GM18519 (cell line): ENCODE measurements around the gene CCDC51.
"Not testable (repeated sequence)": the region's sequence is repeated elsewhere in the genome, so short reads cannot be mapped to it uniquely, and the experiment has no call there.

Source experiments
- ATAC-seq: cut with Tn5 transposase; IDR thresholded peaks from one replicate; pipeline ENCODE4 v1.9.1; 2021; ENCODE audit warnings: mild to moderate bottlenecking, moderate library complexity; ENCODE audit not compliant: unreplicated experiment, low FRiP score

The CCDC51 gene

GRCh38 chr3:48409291-48410201, 30.4 kb downstream of the CCDC51 start:
- ATAC-seq = no peak

GRCh38 chr3:48408823-48409281, 31.1 kb downstream of the CCDC51 start:
- no peak for ATAC-seq

DNA sequence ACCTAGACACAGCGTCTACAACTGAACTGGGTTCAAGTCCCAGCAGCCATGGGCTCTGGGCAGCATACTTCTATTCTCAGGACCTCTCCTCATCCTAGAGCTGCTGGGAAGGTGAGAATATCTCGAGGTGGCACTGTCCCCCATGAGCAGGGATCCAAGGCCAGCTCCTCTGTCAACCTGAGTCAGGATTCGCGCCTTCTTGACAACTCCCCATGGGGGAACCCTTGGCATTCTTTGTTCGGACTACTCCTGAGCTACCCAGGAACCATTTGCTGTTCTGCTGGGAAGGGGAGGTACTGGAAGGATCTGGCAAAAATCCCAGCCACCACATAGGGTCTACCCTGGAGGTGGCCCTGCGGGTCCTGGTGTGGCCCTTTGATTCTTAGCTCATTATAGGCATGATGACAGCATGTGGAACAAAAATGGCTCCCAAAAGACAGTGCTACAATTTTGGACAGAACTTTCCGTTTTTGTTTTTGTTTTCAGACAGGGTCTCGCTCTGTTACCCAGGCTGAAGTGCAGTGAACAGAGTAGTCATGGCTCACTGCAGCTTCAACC, 32.3 kb downstream of the CCDC51 start:
- no peak for ATAC-seq

GRCh38 chr3:48406443-48407431, 33.2 kb downstream of the CCDC51 start:
- ATAC-seq = no peak

- ATAC-seq = no peak
Measured at GRCh38 chr3:48405971-48406370, 33.9 kb downstream of the CCDC51 start.

- ATAC-seq = no peak
Measured at GRCh38 chr3:48405343-48405881, 34.5 kb downstream of the CCDC51 start.

DNA sequence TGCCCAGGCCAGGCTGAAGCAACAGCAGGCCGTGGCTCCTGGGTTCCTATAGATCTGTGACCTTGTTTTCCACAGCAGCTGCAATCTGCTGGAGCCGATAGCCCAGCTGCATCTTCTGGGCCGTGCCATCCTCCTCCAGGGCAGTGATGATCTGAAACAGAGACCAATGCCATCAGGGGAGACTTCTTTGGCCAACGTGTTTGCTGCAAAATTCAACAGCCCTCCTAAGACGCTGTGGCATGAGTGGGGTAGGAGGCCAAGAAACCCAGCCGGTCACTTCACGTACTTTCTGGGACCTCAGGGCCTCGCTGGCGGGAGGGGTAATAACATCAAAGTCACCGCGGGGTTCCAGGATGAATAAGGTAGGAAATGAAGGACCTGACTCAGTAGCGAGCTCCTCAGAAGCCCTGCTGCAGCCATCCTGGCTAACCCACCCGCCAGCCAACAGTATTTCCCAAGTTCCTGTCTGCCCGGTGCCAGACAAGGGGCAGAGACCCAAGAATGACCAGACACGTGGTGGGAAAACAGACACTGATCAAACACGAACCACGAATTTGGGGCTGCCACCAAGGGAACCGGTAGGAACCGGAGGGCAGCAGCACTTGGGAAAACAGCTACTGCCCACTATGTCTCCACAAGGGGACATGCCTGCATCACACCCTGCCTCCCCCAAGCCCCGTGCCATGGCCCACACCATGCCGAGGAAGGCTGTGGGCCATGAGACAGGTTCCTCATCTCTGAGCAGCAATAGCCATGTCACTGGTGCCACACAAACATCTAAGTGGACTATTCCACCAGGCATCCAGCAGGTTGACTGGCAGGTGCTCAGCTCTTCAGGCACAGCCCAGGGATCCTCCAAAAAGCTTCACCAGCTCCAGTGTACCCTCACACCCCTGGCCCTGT, 35.2 kb downstream of the CCDC51 start:
- ATAC-seq = no peak

DNA sequence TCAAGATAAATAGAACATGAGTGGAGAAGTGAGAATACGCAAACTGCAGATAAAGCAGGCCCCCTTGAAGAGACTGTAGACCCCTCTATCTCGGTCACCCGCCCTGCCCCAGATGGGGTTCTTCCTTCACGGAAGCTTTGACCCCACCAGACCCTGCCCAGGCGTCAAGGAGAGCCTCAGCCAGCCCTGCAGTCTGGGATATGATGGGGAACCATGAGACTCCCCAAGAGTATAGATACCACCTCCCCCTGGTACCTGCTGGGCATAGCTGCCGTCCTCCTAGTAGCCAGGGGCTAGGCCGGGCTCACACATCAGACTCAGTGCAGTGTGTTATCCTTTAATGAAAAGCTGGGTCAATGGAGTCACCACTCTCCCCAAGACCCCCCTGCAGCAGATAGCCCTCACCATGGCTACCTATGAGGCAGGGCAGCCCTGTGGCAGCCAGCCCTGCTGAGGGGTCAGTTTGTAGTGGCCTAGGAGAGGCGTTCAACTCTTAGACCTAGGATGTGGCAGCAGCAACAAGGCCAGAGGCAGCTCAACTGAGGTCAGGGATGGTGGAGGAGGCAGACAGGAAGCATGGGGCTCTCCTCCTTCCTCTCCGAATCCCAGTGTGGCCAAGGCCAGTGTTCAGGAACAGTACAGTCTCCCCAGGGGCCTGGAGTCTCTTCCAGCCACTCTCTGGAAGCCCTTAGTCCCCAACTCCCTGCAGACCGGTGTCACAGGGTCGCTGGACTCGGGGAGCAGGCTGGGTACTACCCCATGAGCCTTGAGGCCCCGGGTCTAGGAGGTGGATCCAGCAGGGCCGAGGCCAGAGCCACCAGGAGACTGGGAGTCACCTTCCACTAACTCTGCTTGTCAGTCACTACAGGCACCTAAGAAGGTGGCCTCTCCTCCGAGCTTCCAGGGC, 36.1 kb downstream of the CCDC51 start:
- ATAC-seq = no peak

- no peak for ATAC-seq
Measured at GRCh38 chr3:48402907-48403306, 37.0 kb downstream of the CCDC51 start.

DNA sequence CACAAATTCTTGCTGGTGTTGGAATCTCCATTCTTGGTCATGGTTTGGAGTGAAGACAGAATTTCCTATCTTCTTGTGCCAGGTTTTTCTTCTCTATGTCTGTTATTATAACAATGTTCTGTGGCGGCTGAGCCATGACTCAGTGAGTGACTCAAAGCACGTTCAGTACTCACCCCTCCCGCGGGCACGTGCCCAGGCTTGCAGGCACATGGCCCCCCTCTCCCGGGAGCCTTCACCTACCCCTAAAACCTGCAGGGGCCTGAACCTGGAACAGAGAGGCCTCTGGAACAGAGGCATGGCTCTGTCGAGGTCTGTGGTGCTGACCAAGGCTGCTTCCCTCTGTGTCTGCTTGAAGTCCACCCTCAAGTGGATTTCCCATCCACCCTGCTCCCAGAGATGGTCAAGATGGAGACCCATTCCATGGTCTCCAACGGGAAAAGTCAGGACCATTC, 37.6 kb downstream of the CCDC51 start:
- ATAC-seq = no peak

DNA sequence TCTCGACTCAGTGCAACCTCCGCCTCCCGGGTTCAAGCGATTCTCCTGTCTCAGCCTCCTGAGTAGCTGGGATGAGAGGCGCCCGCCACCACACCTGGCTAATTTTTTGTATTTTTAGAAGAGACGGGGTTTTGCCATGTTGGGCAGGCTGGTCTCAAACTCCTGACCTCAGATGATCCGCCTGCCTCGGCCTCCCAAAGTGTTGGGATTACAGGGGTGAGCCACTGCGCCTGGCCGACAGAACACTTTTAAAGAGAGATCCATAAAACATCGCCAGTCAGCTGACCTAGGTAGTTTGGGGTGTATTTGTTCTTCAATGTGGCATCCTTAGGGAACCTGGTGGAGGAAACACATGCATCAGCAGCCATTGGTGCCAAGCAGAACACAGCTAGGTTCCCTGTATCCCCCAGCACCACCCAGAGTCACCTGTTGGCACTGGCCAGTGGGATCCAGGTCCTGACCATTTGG, 38.5 kb downstream of the CCDC51 start:
- not testable (repeated sequence) for ATAC-seq

- ATAC-seq = no peak
Measured at GRCh38 chr3:48400824-48401433, 39.0 kb downstream of the CCDC51 start.

DNA sequence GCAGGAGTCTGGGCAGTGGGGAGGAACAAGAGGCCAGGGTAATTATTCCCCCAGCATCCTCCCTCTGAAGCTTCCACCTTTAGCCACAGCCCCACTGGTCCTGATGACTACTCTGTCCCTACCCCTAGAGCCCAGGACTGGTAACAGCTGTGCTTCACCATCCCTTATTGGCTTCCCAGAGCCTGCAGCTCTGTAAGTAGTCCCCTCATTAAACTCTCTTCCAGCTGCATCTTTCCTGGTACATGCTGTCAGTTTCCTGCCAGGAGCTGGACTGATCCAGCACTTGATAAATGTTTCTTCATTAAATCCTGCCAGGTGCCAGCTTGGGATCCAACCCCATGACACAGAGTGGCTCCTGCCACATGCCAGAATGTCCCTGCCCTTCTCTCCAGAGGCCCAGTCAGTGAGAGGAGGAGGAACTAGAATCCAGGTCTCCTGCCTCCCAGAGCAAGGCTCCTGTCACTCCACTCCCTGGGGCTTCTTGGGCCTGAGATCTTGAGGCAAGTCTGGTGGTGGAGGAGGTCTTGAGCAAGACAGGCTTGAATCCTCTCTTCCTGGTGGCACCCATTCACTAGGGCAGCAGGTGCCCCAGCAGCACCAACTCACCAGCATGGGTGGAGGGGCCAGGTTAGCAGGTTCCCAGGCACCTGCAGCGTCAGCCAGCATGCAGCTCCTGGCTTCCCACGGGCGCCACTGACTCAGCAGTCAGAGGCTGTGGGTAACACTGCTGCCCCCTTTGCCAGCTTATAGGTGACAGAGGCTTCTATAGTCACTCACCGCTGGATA, 40.3 kb downstream of the CCDC51 start:
- ATAC-seq = no peak

- no peak for ATAC-seq
Measured at GRCh38 chr3:48398701-48399386, 41.1 kb downstream of the CCDC51 start.

DNA sequence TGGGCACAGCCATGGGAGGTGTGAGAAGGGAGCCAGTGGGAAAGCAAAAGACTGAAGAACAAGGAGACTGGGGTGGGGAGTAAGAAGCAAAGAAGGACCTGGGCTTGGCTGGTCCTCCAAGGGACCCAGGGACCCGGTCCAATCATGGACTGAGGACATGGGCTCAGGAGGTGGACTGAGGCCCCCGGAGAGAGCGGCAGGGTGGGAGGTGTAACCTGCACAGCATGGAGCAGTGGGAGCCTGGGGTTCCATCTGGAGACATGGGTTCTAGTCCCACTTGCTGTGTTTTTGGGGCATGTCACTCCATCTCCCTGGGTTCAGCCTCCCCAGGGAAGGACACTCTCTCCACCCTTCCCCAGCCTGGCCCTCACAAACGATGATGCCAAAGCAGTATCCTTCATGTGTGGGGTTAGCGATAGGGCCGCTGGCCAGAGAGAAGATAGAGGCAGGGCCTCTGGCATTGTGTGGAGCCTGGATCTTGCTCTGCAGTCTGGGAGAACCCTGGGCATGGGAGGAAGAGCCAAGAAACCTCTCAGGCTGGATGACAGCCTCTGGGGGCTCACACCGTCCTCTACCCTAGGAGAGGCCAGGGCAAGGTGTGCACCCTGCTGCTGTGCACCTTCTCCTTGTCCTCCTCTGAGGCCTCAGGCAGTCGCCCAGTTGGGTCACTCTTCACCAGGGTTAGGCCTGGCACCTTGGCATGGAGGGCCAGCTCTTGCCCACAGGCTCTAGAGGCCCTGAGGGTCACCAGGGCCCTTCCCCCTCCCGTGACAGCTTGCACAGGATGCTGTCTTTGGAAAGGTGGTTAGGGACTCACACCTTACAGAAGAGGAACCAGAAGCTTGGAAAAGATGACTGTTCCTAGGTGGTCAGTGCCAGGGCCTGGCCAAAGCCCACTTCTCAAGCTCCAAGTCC, 41.9 kb downstream of the CCDC51 start:
- ATAC-seq = no peak
